Activated CD4-positive, alpha-beta T cell treated with anti-CD3 and anti-CD28 coated beads, Interleukin-2, Interleukin-4, amounts not matched to agents 100 ng/mL and 50 ng/mL, durations not matched to agents 16 hours and 8 hours (primary cell): ENCODE results near the gene YKT6.
"Not testable (repeated sequence)": the region's sequence is repeated elsewhere in the genome, so short reads cannot be mapped to it uniquely, and the experiment has no call there.

Experiments used
- DNase-seq: peaks from one replicate; pipeline ENCODE4 v3.0.0-alpha.2; 2020; ENCODE audit warnings: low spot score

YKT6 gene

DNA sequence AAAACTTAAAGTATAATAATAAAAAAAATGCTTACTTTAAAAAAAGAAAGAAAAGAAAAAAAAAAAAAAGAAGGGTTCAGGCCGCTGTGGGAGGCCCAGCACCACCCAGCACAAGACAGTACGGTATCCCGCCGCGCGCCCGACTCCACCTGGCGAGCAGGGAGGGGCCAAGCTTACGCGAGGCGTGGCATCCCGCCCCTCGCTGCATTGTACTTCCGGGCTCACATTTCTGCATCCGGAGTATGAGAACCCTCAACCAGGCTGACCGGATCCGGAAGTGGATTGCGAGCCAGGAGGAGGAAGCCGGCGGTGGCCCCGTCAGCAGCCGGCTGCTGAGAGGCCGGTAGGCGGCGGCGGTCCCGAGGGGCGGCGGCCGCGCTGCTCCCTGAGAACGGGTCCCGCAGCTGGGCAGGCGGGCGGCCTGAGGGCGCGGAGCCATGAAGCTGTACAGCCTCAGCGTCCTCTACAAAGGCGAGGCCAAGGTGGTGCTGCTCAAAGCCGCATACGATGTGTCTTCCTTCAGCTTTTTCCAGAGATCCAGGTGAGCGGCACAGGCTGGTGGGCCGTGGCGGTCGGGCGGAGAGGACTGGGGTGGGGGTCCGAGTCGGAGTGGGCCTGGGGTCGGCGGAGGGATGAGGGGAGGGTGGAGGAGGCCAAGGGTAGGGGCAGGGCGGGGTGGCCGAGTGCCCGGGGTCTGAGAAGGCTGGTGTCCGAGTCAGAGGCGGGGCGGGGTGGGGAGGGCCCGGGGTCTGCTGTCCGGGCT, at the start of gene YKT6:
Gene YKT6 (plus strand): TSS at position 280 of the 763 bp plus-strand sequence. CDS start 158 bp downstream, at position 438.
- peak; percentile 98 for DNase-seq

DNA sequence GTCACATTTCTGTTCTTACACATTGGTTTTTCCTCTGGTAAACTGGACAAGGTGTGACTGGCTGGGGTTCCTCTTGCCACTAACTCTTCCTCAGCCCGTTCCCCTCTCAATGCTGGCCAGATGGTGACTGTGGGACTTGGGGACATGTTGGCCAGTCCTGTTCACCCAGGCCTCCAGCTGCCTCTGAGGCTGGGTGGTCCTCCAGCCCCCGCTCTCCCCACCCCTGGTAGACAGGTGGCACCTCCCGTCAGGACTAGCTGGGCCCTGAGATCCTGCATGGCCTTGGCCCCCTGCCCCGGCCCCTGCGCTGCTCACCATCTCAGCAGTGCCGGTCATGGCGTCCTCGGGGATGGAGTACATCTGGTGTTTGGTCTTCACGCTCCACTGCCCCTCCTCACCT, 48.8 kb upstream of the YKT6 start:
- no peak for DNase-seq

GRCh38 chr7:44152971-44153947, 47.5 kb upstream of the YKT6 start:
- DNase-seq = no peak

DNA sequence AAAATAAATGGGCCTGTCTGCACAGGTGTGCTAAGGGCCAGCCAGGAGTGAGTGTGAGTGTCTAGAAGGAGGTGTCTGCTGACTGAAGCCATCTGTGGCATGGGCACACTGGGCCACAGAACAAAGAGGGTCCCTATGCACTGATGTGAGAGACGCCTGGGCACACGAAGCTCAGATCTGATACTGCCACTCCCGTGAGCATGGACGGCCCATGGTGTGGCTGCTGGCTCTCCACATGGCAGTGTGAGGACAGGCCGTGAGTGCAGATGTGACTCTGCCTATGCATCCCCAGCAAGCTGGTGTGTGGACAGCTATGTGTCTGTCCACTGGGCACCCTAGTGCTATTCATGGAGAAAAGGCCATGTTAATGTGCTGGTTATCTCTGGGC, 46.8 kb upstream of the YKT6 start:
- DNase-seq = no peak

GRCh38 chr7:44154703-44155102, 46.1 kb upstream of the YKT6 start:
- no peak for DNase-seq

DNA sequence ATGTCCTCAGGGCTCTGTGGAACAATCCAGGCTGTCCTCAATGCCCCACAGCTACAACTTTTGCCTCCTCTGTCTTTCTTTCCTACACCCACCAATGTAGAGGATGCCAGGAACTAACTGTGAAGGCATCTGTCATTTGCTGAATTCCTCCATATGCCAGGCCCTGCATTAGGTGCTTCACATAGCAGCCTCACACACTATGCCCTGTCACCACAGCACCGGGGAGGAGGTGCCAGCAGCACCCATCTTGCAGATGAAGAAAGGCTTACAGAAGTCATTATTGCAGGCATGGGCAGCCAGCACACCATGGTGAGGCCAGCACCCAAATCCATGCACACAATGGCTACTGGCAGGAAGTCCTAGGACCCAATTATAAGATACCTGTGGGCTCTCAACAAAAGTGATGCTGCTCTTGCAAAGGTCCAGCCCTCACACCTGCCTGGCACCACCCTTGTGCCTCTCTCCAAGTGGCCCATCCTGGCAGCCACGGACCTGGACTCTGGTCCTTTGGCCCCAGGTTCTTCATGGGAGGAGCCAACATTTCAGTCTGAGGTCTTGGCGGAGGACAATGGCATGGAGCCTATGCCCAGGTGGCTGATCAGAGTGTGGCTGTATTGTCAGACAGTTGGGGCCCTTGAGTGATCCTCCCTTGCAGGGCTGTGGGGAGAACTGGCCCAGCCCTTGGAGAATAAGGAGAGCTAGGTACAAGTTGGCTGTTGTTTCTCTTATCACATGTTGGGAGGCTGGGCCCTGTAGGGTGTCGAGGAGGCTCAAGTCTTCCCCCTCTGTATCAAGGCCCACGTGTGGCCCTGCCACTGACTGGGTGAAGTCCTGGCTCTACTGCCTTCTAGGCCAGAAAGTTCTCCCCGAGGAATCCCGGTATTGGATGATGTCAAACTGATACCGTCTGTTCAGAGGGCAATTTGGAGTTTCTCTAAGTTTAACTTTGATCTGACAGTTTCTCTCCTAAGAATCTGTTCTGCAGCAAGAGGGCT, 45.3 kb upstream of the YKT6 start:
- DNase-seq = no peak

GRCh38 chr7:44156453-44157010, 44.2 kb upstream of the YKT6 start:
- DNase-seq = no peak

GRCh38 chr7:44157116-44158080, 43.4 kb upstream of the YKT6 start:
- no peak for DNase-seq

GRCh38 chr7:44158096-44158872, 42.5 kb upstream of the YKT6 start:
- no peak for DNase-seq

DNA sequence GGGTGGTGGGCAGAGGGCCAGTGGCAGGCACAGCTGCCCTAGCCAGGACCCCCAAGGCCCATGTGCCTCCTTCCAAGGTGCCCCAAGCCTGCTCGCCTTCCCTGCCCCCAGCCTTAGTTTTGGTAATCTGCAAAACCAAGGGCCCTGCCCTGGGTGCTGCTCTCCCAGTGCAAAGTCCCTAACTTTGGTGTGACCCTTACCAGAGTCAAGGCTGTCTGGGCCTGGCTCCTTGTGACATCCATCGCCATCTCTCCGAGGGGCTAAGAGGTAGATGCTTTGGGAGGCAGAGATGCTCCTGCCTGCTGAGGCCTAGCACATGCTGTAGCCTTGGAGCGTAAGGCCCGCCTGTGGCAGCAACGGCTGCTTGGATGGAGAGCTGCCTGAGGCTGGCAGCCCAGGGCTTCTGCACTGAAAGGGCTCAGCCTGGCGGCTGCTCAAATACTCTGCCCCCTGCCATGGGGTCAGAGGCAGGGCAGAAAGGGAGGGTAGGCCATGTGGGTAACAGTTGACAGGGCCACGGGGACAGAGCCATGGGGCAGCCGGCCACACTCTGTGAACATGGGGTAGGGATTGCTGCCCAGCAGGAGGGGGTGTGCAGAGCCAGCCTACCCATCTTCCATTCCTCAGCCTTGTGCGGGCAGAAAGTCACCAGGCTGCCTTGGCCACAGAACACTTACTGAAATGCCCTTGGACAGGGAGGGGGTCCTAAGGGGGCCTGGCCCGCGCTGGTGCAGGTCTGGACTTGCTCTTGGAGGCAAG, 41.7 kb upstream of the YKT6 start:
- no peak for DNase-seq

DNA sequence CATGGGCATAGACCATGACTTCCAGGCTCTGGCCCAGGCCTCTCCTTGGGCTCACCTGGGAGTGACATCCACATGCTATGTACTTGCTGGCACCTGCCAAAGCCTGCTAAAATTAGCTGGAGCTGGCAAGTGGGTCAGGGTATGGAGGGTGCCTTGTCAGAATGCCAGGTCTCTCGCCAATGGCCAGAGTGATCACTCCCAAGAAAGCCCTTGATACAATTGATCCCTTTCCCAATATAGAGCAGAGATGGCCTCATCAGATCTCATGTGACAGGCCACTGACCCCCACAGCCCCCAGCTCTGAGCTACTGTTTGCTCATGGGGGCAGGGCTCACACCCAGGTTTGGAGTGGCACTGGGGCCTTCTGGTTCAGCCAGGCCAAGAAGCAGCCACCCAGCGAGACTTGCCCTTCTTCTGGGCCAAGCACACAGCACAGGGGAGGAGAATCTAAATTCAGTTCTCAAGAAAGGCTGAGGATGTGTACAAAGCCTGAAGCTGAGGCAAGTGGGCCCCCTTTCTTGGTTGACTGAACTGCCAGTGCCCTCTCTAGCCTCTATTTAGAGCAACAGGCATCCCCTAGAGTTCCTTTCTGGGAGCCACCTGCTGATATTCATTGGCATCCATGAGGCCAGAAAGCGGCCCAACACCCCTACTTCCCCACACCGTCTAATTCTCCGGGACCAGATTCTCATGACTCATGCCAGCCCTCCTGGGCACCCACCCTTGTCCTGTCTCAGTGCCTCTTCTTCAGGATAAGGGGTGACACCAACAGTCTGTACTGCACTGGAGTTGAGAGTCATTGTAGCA, 40.8 kb upstream of the YKT6 start:
- DNase-seq = no peak

- DNase-seq = no peak
These were observed 39.4 kb upstream of the YKT6 start for GRCh38 chr7:44161371-44161770.

GRCh38 chr7:44162179-44162578, 38.6 kb upstream of the YKT6 start:
- no peak for DNase-seq

- DNase-seq = no peak
These were observed 37.9 kb upstream of the YKT6 start for GRCh38 chr7:44162785-44163395.

- no peak for DNase-seq
These were observed 37.2 kb upstream of the YKT6 start for GRCh38 chr7:44163591-44163990.

- no peak for DNase-seq
These were observed 32.9 kb upstream of the YKT6 start for GRCh38 chr7:44167920-44168319.

DNA sequence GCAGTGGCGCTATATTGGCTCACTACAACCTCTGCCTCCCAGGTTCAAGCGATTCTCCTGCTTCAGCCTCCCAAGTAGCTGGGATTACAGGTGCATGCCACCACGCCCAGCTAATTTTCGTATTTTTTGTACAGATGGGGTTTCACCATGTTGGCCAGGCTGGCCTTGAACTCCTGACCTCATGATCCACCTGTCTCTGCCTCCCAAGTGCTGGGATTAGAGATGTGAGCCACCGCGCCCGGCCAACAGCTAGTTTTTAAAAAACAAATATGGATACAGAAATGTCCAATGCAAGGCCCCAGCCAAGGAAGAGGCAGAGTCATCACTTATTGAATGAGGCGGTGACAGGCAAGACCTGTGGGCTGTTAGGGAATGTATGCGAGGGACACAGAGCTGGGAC, 28.9 kb upstream of the YKT6 start:
- not testable (repeated sequence) for DNase-seq
